SH-SY5Y (cell line): Measurements from ENCODE around the gene SELENOM.

Source experiments
- GATA2 ChIP-seq: IDR thresholded peaks from 2 replicates; pipeline ENCODE4 v1.6.1; 2011; ENCODE audit warnings: mild to moderate bottlenecking, low read depth, low read length
- GATA3 ChIP-seq: IDR thresholded peaks from 2 replicates; pipeline ENCODE4 v1.6.1; 2011; ENCODE audit warnings: low read depth, mild to moderate bottlenecking, low read length, moderate library complexity

DNA sequence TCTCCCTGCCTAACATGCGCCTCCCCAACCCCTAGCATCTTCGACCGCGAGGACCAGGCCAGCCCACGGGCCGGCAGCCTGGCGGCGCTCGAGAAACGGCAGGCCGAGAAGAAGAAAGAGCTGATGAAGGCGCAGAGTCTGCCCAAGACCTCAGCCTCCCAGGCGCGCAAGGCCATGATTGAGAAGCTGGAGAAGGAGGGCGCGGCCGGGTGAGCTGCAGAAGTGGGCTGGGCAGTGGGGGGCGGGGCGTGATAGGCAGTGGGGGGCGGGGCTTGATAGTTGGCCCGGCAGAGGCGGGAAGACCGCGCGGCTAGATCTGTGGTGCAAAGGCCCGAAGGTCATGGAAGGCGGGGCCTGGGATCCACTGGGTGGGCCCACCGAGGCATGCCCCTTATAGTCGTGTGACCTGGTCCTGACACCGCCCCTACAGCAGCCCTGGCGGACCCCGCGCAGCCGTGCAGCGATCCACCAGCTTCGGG, 8.7 kb downstream of the SELENOM start:
- no peak for TF ChIP-seq GATA2
- TF ChIP-seq GATA3 = no peak
